Smooth muscle cell (in vitro differentiated cells): Measurements from ENCODE around the gene PRDX5. TPM values are rescaled to one million over a fixed set of nuclear protein-coding genes. Genes with fewer than 3 reads are reported as not detected.

ENCODE experiments used
- DNase-seq: peaks from one replicate; lab custom pipeline; 2025; ENCODE audit not compliant: unreplicated experiment; lab: John Stamatoyannopoulos, UW
- H2AFZ ChIP-seq: fragments of 200-600 bp; sonication (generic); 2 replicates; pipeline ENCODE4 v1.6.0; 2016; ENCODE audit warnings: antibody characterized with exemption, low read depth, mild to moderate bottlenecking
- H3F3A ChIP-seq: fragments of 200-600 bp; sonication (generic); 2 replicates; pipeline ENCODE4 v1.6.0; 2017; ENCODE audit warnings: antibody characterized with exemption, low read depth
- H3K27ac ChIP-seq: fragments of 200-600 bp; sonication (generic); 2 replicates; pipeline ENCODE4 v1.5.1; 2016; ENCODE audit warnings: low read depth, mild to moderate bottlenecking
- H3K27me3 ChIP-seq: fragments of 200-600 bp; sonication (generic); 2 replicates; pipeline ENCODE4 v1.6.1; 2016; ENCODE audit warnings: low read depth, mild to moderate bottlenecking
- H3K36me3 ChIP-seq: fragments of 200-600 bp; sonication (generic); 2 replicates; pipeline ENCODE4 v1.5.1; 2016; ENCODE audit warnings: low read depth
- H3K4me1 ChIP-seq: fragments of 200-600 bp; sonication (generic); 2 replicates; pipeline ENCODE4 v1.5.1; 2016; ENCODE audit warnings: low read depth
- H3K4me2 ChIP-seq: fragments of 200-600 bp; sonication (generic); 2 replicates; pipeline ENCODE4 v1.6.0; 2016; ENCODE audit warnings: mild to moderate bottlenecking
- H3K4me3 ChIP-seq: fragments of 200-600 bp; sonication (generic); 2 replicates; pipeline ENCODE4 v1.5.1; 2016; ENCODE audit warnings: mild to moderate bottlenecking
- H3K79me2 ChIP-seq: fragments of 200-600 bp; sonication (generic); 2 replicates; pipeline ENCODE4 v1.6.0; 2016; ENCODE audit warnings: low read depth, mild to moderate bottlenecking
- H3K9ac ChIP-seq: fragments of 200-600 bp; sonication (generic); 2 replicates; pipeline ENCODE4 v1.6.0; 2016; ENCODE audit warnings: low read depth
- H3K9me3 ChIP-seq: fragments of 200-600 bp; sonication (generic); replicated peaks from 2 replicates; pipeline ENCODE4 v1.5.1; 2016; ENCODE audit warnings: low read depth
- H4K20me1 ChIP-seq: fragments of 200-600 bp; sonication (generic); 2 replicates; pipeline ENCODE4 v1.6.0; 2016; ENCODE audit warnings: low read depth
- CTCF ChIP-seq: fragments of 200-600 bp; sonication (generic); IDR thresholded peaks from 2 replicates; pipeline ENCODE4 v1.5.1; 2017; ENCODE audit warnings: borderline replicate concordance, mild to moderate bottlenecking, antibody characterized with exemption; ENCODE audit not compliant: insufficient read depth, poor library complexity, severe bottlenecking
- WGBS: methylation state at CpG from one replicate; pipeline ENCODE4 v1.1.7; 2016; ENCODE audit warnings: low lambda C conversion rate; 5-methylcytosine and 5-hydroxymethylcytosine counted together
- polyA plus RNA-seq: library from polyadenylated mRNA; unstranded; fragments of >200 nt; fragmentation: Nextera tagmentation; extraction: Ambion mirVana; gene quantifications from 2 replicates; pipeline ENCODE4 v1.2.1, GENCODE V29; 2016
- total RNA-seq: library from RNA; depleted of rRNA; stranded (reverse); fragments of >200 nt; gene quantifications from 2 replicates; pipeline ENCODE4 v1.2.3, GENCODE V29; 2014

PRDX5 gene
- total and polyA plus RNA-seq, 2 experiments from 2014 or later: 169 to 474 TPM

- Histone ChIP-seq H3K9ac (no peak overlapping the region), H3K4me2 (no peak overlapping the region), H3K27me3 (no peaks in the 10 kb centered on the region), H3K9me3 (no peaks in the 10 kb centered on the region), H3K4me3 (no peak overlapping the region), H3K4me1 (peaks cover 9% of the 10 kb centered on the region), H3F3A (peaks cover 8% of the 10 kb centered on the region), H4K20me1 (no peaks in the 10 kb centered on the region), H2AFZ (no peak overlapping the region), H3K79me2 (no peaks in the 10 kb centered on the region), H3K27ac (no peak overlapping the region), H3K36me3 (no peaks in the 10 kb centered on the region)
- TF ChIP-seq CTCF: no peak
- no peak for DNase-seq
- 96% methylated on average over 33 of the region's 33 CpGs for WGBS
These were observed 34.4 kb downstream of the PRDX5 start for GRCh38 chr11:64352099-64352994.

- 93% methylated on average over 26 of the region's 34 CpGs for WGBS
- no peaks in the 10 kb centered on the region for H3K79me2 ChIP-seq
- H3K27me3 ChIP-seq: no peaks in the 10 kb centered on the region
- H3K36me3 ChIP-seq: no peaks in the 10 kb centered on the region
- peaks cover 8% of the 10 kb centered on the region for H3F3A ChIP-seq
- H4K20me1 ChIP-seq: no peaks in the 10 kb centered on the region
- no peaks in the 10 kb centered on the region for H3K9me3 ChIP-seq
- H3K4me2 ChIP-seq: no peak overlapping the region
- no peak overlapping the region for H3K9ac ChIP-seq
- DNase-seq: no peak
- TF ChIP-seq CTCF: no peak
- H3K27ac ChIP-seq: no peak overlapping the region
- peaks cover 15% of the 10 kb centered on the region for H3K4me1 ChIP-seq
- no peak overlapping the region for H3K4me3 ChIP-seq
- H2AFZ ChIP-seq: no peak overlapping the region
These were observed 35.2 kb downstream of the PRDX5 start for GRCh38 chr11:64352995-64353714.

GRCh38 chr11:64353715-64354506, 36.0 kb downstream of the PRDX5 start:
- H3K9ac ChIP-seq: no peak overlapping the region
- DNase-seq: no peak
- no peaks in the 10 kb centered on the region for H3K36me3 ChIP-seq
- no peak overlapping the region for H3K4me3 ChIP-seq
- H3K27me3 ChIP-seq: no peaks in the 10 kb centered on the region
- no peak overlapping the region for H2AFZ ChIP-seq
- no peaks in the 10 kb centered on the region for H3K9me3 ChIP-seq
- H3K4me2 ChIP-seq: no peak overlapping the region
- peaks cover 8% of the 10 kb centered on the region for H3F3A ChIP-seq
- H3K27ac ChIP-seq: no peak overlapping the region
- H4K20me1 ChIP-seq: no peaks in the 10 kb centered on the region
- 96% methylated on average over 18 of the region's 20 CpGs for WGBS
- H3K79me2 ChIP-seq: no peaks in the 10 kb centered on the region
- no peak for TF ChIP-seq CTCF
- peaks cover 22% of the 10 kb centered on the region for H3K4me1 ChIP-seq
